ENCODE results near the gene DPM3. TPM values are rescaled to one million over a fixed set of nuclear protein-coding genes. Genes with fewer than 3 reads are reported as not detected.

Gene DPM3
- total and polyA plus RNA-seq, 2 of the 13 experiments (the other 11 are each of a cell fraction or from before 2014, with no cell fraction given): 23.2 to 53.4 TPM

DNA sequence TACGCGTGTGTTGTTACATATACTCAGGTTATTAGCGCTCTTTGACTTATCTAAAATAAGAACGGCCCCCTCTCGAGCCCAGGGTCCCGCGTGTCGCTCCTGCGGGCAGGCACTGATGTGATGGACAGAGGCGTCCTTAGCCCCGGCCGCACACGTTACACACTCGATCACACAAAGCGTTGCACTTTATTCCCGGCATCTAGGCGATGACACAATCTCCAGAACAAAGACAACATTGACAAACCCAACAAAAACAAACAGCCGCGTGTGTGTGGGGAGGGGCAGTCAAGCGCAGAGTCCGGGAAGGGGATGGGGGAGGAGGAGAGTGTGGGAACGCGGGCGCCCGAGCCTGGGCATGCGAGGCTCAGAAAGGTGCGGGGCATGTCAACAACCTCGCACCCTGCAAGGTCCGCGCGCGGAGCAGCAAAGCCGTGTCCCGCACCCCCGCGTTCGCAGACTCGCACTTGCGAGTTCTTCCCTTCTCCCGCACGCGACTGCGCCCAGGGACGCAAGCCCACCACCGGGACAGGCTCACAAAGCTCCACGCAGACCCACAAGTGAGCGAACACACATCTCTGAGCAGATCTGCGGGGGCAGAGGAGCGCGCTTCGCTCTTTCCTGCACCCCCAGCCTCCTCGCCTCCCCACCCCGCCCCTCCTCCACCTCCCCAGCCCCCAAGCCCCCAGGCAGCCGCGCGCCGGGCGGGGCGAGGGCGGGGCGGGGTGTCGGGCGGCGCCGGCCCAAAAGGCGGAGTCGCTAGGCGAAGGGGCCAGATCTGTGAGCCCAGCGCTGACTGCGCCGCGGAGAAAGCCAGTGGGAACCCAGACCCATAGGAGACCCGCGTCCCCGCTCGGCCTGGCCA lies 13.0 kb downstream of the DPM3 start, which contains the start of gene EFNA1 (continued):
- TF ChIP-seq ZNF788 (CRISPR knock-in tag; IDR thresholded peaks at IDR 0.05; ENCODE audit: borderline replicate concordance) (peak; percentile 78; the same call in 1 of the 2 replicates), ZFP36L1 (CRISPR knock-in tag; IDR thresholded peaks at IDR 0.05) (peak; percentile 38), PPARG (CRISPR knock-in tag; conservative IDR thresholded peaks at IDR 0.05) (peak; percentile 74), PAWR (CRISPR knock-in tag; IDR thresholded peaks at IDR 0.05; ENCODE audit: borderline replicate concordance) (0 out of 2 replicates have a peak, but pooled peaks have one; percentile 27), SRSF1 (optimal IDR thresholded peaks at IDR 0.05; ENCODE audit: low read depth, low read length) (peak; percentile 48), SAFB2 (CRISPR knock-in tag; IDR thresholded peaks at IDR 0.05; ENCODE audit: borderline replicate concordance, low read depth) (no peak), ZBTB20 (CRISPR knock-in tag; IDR thresholded peaks at IDR 0.05; ENCODE audit: borderline replicate concordance, low read depth) (peak; percentile 83; the same call in 1 of the 2 replicates), CENPT (CRISPR knock-in tag; IDR thresholded peaks at IDR 0.05; ENCODE audit: low read depth) (0 out of 2 replicates have a peak, but pooled peaks have one; percentile 63), RELA (CRISPR knock-in tag; IDR thresholded peaks at IDR 0.05) (0 out of 2 replicates have a peak, but pooled peaks have one; percentile 28), IKZF4 (CRISPR knock-in tag; IDR thresholded peaks at IDR 0.05; ENCODE audit: borderline replicate concordance, low read depth, not compliant biosample characterization) (no peak), ZNF33A (CRISPR knock-in tag; IDR thresholded peaks at IDR 0.05; ENCODE audit: borderline replicate concordance) (no peak), ZNF891 (CRISPR knock-in tag; IDR thresholded peaks at IDR 0.05) (no peak), ZNF850 (CRISPR knock-in tag; conservative IDR thresholded peaks at IDR 0.05) (no peak), ZNF660 (CRISPR knock-in tag; IDR thresholded peaks at IDR 0.05; ENCODE audit: borderline replicate concordance, low read depth) (no peak), TCF7 (IDR thresholded peaks at IDR 0.05; ENCODE audit: low read depth) (peak; percentile 81), TCF12 (IDR thresholded peaks at IDR 0.05) (no peak), TCF12 (CRISPR knock-in tag; IDR thresholded peaks at IDR 0.05) (peak; percentile 95), MYC (CRISPR knock-in tag; IDR thresholded peaks at IDR 0.05; ENCODE audit: borderline replicate concordance) (peak; percentile 91), ZNF564 (CRISPR knock-in tag; IDR thresholded peaks at IDR 0.05) (no peak; the same call in 1 of the 2 replicates)
- TF ChIP-seq, protein P1, sequence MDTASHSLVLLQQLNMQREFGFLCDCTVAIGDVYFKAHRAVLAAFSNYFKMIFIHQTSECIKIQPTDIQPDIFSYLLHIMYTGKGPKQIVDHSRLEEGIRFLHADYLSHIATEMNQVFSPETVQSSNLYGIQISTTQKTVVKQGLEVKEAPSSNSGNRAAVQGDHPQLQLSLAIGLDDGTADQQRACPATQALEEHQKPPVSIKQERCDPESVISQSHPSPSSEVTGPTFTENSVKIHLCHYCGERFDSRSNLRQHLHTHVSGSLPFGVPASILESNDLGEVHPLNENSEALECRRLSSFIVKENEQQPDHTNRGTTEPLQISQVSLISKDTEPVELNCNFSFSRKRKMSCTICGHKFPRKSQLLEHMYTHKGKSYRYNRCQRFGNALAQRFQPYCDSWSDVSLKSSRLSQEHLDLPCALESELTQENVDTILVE (CRISPR knock-in tag; IDR thresholded peaks at IDR 0.05): peak; percentile 82
- TF ChIP-seq, protein P2, sequence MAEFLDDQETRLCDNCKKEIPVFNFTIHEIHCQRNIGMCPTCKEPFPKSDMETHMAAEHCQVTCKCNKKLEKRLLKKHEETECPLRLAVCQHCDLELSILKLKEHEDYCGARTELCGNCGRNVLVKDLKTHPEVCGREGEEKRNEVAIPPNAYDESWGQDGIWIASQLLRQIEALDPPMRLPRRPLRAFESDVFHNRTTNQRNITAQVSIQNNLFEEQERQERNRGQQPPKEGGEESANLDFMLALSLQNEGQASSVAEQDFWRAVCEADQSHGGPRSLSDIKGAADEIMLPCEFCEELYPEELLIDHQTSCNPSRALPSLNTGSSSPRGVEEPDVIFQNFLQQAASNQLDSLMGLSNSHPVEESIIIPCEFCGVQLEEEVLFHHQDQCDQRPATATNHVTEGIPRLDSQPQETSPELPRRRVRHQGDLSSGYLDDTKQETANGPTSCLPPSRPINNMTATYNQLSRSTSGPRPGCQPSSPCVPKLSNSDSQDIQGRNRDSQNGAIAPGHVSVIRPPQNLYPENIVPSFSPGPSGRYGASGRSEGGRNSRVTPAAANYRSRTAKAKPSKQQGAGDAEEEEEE (CRISPR knock-in tag; IDR thresholded peaks at IDR 0.05; ENCODE audit: borderline replicate concordance): peak; percentile 73; the same call in 1 of the 2 replicates
- TF ChIP-seq, protein P3, sequence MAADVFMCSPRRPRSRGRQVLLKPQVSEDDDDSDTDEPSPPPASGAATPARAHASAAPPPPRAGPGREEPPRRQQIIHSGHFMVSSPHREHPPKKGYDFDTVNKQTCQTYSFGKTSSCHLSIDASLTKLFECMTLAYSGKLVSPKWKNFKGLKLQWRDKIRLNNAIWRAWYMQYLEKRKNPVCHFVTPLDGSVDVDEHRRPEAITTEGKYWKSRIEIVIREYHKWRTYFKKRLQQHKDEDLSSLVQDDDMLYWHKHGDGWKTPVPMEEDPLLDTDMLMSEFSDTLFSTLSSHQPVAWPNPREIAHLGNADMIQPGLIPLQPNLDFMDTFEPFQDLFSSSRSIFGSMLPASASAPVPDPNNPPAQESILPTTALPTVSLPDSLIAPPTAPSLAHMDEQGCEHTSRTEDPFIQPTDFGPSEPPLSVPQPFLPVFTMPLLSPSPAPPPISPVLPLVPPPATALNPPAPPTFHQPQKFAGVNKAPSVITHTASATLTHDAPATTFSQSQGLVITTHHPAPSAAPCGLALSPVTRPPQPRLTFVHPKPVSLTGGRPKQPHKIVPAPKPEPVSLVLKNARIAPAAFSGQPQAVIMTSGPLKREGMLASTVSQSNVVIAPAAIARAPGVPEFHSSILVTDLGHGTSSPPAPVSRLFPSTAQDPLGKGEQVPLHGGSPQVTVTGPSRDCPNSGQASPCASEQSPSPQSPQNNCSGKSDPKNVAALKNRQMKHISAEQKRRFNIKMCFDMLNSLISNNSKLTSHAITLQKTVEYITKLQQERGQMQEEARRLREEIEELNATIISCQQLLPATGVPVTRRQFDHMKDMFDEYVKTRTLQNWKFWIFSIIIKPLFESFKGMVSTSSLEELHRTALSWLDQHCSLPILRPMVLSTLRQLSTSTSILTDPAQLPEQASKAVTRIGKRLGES (CRISPR knock-in tag; IDR thresholded peaks at IDR 0.05; ENCODE audit: borderline replicate concordance): no peak; the same call in 1 of the 2 replicates
